ENCODE measurements around the gene CHST11.
A peak's percentile ranks its signal among the peaks of the same experiment; 100 is the strongest.

Gene CHST11

GRCh38 chr12:104752016-104752415 is 295.3 kb downstream of the CHST11 start:
- Mint-ChIP-seq H3K27ac (no peak overlapping the region), H3K9me3 (ENCODE audit: low read depth) (no peaks in the 10 kb centered on the region), H3K4me3 (no peak overlapping the region), H3K36me3 (no peaks in the 10 kb centered on the region), H3K4me1 (ENCODE audit: low read depth) (peaks cover 33% of the 10 kb centered on the region), H3K27me3 (no peaks in the 10 kb centered on the region)

GRCh38 chr12:104752881-104753280 is 296.1 kb downstream of the CHST11 start:
- H3K27ac Mint-ChIP-seq = no peak overlapping the region

GRCh38 chr12:104756901-104757300 is 300.2 kb downstream of the CHST11 start:
- no peak overlapping the region for H3K27ac Mint-ChIP-seq
- H3K4me3 Mint-ChIP-seq = no peak overlapping the region
- no peaks in the 10 kb centered on the region for H3K4me1 Mint-ChIP-seq (ENCODE audit: low read depth)
- H3K36me3 Mint-ChIP-seq = peaks cover 4% of the 10 kb centered on the region
- H3K9me3 Mint-ChIP-seq (ENCODE audit: low read depth) = no peaks in the 10 kb centered on the region
- H3K27me3 Mint-ChIP-seq = no peaks in the 10 kb centered on the region

More at GRCh38 chr12:104752881-104753280, 296.1 kb downstream of the CHST11 start:
- H3K36me3 Mint-ChIP-seq = peaks cover 4% of the 10 kb centered on the region
- no peaks in the 10 kb centered on the region for H3K9me3 Mint-ChIP-seq (ENCODE audit: low read depth)
- H3K4me3 Mint-ChIP-seq = no peak overlapping the region
- no peaks in the 10 kb centered on the region for H3K27me3 Mint-ChIP-seq
- H3K4me1 Mint-ChIP-seq (ENCODE audit: low read depth) = peaks cover 24% of the 10 kb centered on the region

- peaks cover 7% of the 10 kb centered on the region for H3K36me3 Mint-ChIP-seq
- H3K27ac Mint-ChIP-seq = no peak overlapping the region
- no peaks in the 10 kb centered on the region for H3K9me3 Mint-ChIP-seq (ENCODE audit: low read depth)
- H3K4me1 Mint-ChIP-seq (ENCODE audit: low read depth) = peaks cover 10% of the 10 kb centered on the region
- H3K27me3 Mint-ChIP-seq = no peaks in the 10 kb centered on the region
- H3K4me3 Mint-ChIP-seq = no peak overlapping the region
Measured at GRCh38 chr12:104758771-104759170, 302.0 kb downstream of the CHST11 start.

- Mint-ChIP-seq H3K9me3 (ENCODE audit: low read depth) (no peaks in the 10 kb centered on the region), H3K4me3 (no peak overlapping the region), H3K36me3 (peaks cover 7% of the 10 kb centered on the region), H3K27me3 (no peaks in the 10 kb centered on the region), H3K27ac (no peak overlapping the region), H3K4me1 (ENCODE audit: low read depth) (peaks cover 24% of the 10 kb centered on the region)
Measured at GRCh38 chr12:104761091-104761490, 304.3 kb downstream of the CHST11 start.

GRCh38 chr12:104761611-104762010 is 304.9 kb downstream of the CHST11 start:
- H3K27me3 Mint-ChIP-seq = no peaks in the 10 kb centered on the region
- H3K9me3 Mint-ChIP-seq (ENCODE audit: low read depth) = no peaks in the 10 kb centered on the region
- peaks cover 24% of the 10 kb centered on the region for H3K4me1 Mint-ChIP-seq (ENCODE audit: low read depth)
- H3K27ac Mint-ChIP-seq = no peak overlapping the region
- no peak overlapping the region for H3K4me3 Mint-ChIP-seq
- H3K36me3 Mint-ChIP-seq = peaks cover 7% of the 10 kb centered on the region

GRCh38 chr12:104763168-104763805 is 306.5 kb downstream of the CHST11 start:
- peaks cover 3% of the 10 kb centered on the region for H3K36me3 Mint-ChIP-seq
- peaks cover 24% of the 10 kb centered on the region for H3K4me1 Mint-ChIP-seq (ENCODE audit: low read depth)
- H3K9me3 Mint-ChIP-seq (ENCODE audit: low read depth) = no peaks in the 10 kb centered on the region
- H3K4me3 Mint-ChIP-seq = peak overlapping the region; percentile 17
- H3K27ac Mint-ChIP-seq = peak overlapping the region; percentile 80
- H3K27me3 Mint-ChIP-seq = no peaks in the 10 kb centered on the region

GRCh38 chr12:104764225-104765091 is 307.7 kb downstream of the CHST11 start:
- H3K4me1 Mint-ChIP-seq (ENCODE audit: low read depth) = peaks cover 24% of the 10 kb centered on the region
- no peak overlapping the region for H3K4me3 Mint-ChIP-seq
- no peaks in the 10 kb centered on the region for H3K9me3 Mint-ChIP-seq (ENCODE audit: low read depth)
- no peaks in the 10 kb centered on the region for H3K27me3 Mint-ChIP-seq
- peak overlapping the region; percentile 6 for H3K27ac Mint-ChIP-seq
- H3K36me3 Mint-ChIP-seq = peaks cover 3% of the 10 kb centered on the region

GRCh38 chr12:104767261-104767660 is 310.5 kb downstream of the CHST11 start:
- H3K27me3 Mint-ChIP-seq = no peaks in the 10 kb centered on the region
- no peak overlapping the region for H3K4me3 Mint-ChIP-seq
- no peaks in the 10 kb centered on the region for H3K9me3 Mint-ChIP-seq (ENCODE audit: low read depth)
- no peak overlapping the region for H3K27ac Mint-ChIP-seq
- peaks cover 22% of the 10 kb centered on the region for H3K4me1 Mint-ChIP-seq (ENCODE audit: low read depth)
- peaks cover 3% of the 10 kb centered on the region for H3K36me3 Mint-ChIP-seq

GRCh38 chr12:104768033-104768432 is 311.3 kb downstream of the CHST11 start:
- Mint-ChIP-seq H3K4me3 (no peak overlapping the region), H3K27ac (no peak overlapping the region), H3K36me3 (peaks cover 8% of the 10 kb centered on the region), H3K27me3 (no peaks in the 10 kb centered on the region), H3K4me1 (ENCODE audit: low read depth) (peaks cover 20% of the 10 kb centered on the region), H3K9me3 (ENCODE audit: low read depth) (peaks cover 7% of the 10 kb centered on the region)

GRCh38 chr12:104769144-104769561 is 312.4 kb downstream of the CHST11 start:
- H3K4me1 Mint-ChIP-seq (ENCODE audit: low read depth) = peaks cover 13% of the 10 kb centered on the region
- no peak overlapping the region for H3K27ac Mint-ChIP-seq
- H3K4me3 Mint-ChIP-seq = no peak overlapping the region
- H3K27me3 Mint-ChIP-seq = no peaks in the 10 kb centered on the region
- H3K36me3 Mint-ChIP-seq = peaks cover 12% of the 10 kb centered on the region
- peaks cover 18% of the 10 kb centered on the region for H3K9me3 Mint-ChIP-seq (ENCODE audit: low read depth)

- no peaks in the 10 kb centered on the region for H3K27me3 Mint-ChIP-seq
- no peak overlapping the region for H3K4me3 Mint-ChIP-seq
- peaks cover 13% of the 10 kb centered on the region for H3K36me3 Mint-ChIP-seq
- no peaks in the 10 kb centered on the region for H3K4me1 Mint-ChIP-seq (ENCODE audit: low read depth)
- no peak overlapping the region for H3K27ac Mint-ChIP-seq
- H3K9me3 Mint-ChIP-seq (ENCODE audit: low read depth) = peaks cover 18% of the 10 kb centered on the region
Measured at GRCh38 chr12:104772336-104772735, 315.6 kb downstream of the CHST11 start.

GRCh38 chr12:104775731-104776231 is 319.0 kb downstream of the CHST11 start:
- no peaks in the 10 kb centered on the region for H3K27me3 Mint-ChIP-seq
- peaks cover 17% of the 10 kb centered on the region for H3K36me3 Mint-ChIP-seq
- H3K9me3 Mint-ChIP-seq (ENCODE audit: low read depth) = peaks cover 18% of the 10 kb centered on the region
- no peaks in the 10 kb centered on the region for H3K4me1 Mint-ChIP-seq (ENCODE audit: low read depth)
- no peak overlapping the region for H3K4me3 Mint-ChIP-seq
- no peak overlapping the region for H3K27ac Mint-ChIP-seq

GRCh38 chr12:104779134-104779533 is 322.4 kb downstream of the CHST11 start:
- H3K4me1 Mint-ChIP-seq (ENCODE audit: low read depth) = no peaks in the 10 kb centered on the region
- no peak overlapping the region for H3K27ac Mint-ChIP-seq

GRCh38 chr12:104782296-104782695 is 325.5 kb downstream of the CHST11 start:
- Mint-ChIP-seq H3K27ac (no peak overlapping the region), H3K9me3 (ENCODE audit: low read depth) (no peaks in the 10 kb centered on the region), H3K4me3 (no peak overlapping the region), H3K27me3 (no peaks in the 10 kb centered on the region), H3K4me1 (ENCODE audit: low read depth) (no peaks in the 10 kb centered on the region), H3K36me3 (peaks cover 4% of the 10 kb centered on the region)

More at GRCh38 chr12:104779134-104779533, 322.4 kb downstream of the CHST11 start:
- no peaks in the 10 kb centered on the region for H3K27me3 Mint-ChIP-seq
- H3K9me3 Mint-ChIP-seq (ENCODE audit: low read depth) = peaks cover under 1% of the 10 kb centered on the region
- no peak overlapping the region for H3K4me3 Mint-ChIP-seq
- peaks cover 5% of the 10 kb centered on the region for H3K36me3 Mint-ChIP-seq

Measured in activated naive CD8-positive, alpha-beta T cell (primary cell).